ENCODE data around the gene NRG2.

DNA sequence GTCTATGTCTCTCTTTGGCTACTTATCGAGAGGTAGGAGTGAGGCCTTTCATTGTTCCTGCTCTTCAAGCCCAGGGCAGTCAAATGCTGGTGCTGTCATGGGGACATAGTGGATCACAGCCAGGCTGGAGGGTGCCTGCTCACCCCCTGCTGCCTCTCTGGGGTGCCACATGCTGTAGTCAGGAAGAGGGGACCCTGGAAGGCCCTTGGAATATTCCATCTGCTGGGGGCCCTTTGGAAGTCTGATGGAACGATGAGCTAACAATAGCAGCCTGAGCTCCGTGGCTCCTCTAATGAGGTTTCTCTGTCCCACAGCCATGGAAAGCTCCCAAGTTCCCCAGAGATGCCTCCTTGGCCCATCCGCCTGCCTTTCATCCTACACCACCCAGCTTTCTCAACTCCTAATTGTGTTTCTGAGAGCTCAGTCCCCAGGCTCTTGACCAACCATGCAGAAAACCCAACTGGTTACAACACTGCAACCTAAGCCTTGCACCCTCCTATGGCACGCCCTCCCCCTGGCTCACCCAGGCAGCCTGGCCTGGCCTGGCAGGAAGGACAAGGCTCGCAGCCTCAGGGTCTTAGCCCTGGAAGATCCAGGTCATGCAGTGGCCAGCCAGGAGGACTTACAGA is 91.7 kb downstream of the NRG2 start:
- TF ChIP-seq, protein P1, sequence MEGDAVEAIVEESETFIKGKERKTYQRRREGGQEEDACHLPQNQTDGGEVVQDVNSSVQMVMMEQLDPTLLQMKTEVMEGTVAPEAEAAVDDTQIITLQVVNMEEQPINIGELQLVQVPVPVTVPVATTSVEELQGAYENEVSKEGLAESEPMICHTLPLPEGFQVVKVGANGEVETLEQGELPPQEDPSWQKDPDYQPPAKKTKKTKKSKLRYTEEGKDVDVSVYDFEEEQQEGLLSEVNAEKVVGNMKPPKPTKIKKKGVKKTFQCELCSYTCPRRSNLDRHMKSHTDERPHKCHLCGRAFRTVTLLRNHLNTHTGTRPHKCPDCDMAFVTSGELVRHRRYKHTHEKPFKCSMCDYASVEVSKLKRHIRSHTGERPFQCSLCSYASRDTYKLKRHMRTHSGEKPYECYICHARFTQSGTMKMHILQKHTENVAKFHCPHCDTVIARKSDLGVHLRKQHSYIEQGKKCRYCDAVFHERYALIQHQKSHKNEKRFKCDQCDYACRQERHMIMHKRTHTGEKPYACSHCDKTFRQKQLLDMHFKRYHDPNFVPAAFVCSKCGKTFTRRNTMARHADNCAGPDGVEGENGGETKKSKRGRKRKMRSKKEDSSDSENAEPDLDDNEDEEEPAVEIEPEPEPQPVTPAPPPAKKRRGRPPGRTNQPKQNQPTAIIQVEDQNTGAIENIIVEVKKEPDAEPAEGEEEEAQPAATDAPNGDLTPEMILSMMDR (IDR thresholded peaks at IDR 0.05; ENCODE audit: insufficient read depth, low read length), result no peak
- TF ChIP-seq POLR2AphosphoS5 (IDR thresholded peaks at IDR 0.05; ENCODE audit: low read depth) (no peak), GABPA (IDR thresholded peaks at IDR 0.05; ENCODE audit: low read depth) (no peak), SPI1 (IDR thresholded peaks at IDR 0.05; ENCODE audit: borderline replicate concordance, low read depth) (no peak)
- TF ChIP-seq, protein P2, sequence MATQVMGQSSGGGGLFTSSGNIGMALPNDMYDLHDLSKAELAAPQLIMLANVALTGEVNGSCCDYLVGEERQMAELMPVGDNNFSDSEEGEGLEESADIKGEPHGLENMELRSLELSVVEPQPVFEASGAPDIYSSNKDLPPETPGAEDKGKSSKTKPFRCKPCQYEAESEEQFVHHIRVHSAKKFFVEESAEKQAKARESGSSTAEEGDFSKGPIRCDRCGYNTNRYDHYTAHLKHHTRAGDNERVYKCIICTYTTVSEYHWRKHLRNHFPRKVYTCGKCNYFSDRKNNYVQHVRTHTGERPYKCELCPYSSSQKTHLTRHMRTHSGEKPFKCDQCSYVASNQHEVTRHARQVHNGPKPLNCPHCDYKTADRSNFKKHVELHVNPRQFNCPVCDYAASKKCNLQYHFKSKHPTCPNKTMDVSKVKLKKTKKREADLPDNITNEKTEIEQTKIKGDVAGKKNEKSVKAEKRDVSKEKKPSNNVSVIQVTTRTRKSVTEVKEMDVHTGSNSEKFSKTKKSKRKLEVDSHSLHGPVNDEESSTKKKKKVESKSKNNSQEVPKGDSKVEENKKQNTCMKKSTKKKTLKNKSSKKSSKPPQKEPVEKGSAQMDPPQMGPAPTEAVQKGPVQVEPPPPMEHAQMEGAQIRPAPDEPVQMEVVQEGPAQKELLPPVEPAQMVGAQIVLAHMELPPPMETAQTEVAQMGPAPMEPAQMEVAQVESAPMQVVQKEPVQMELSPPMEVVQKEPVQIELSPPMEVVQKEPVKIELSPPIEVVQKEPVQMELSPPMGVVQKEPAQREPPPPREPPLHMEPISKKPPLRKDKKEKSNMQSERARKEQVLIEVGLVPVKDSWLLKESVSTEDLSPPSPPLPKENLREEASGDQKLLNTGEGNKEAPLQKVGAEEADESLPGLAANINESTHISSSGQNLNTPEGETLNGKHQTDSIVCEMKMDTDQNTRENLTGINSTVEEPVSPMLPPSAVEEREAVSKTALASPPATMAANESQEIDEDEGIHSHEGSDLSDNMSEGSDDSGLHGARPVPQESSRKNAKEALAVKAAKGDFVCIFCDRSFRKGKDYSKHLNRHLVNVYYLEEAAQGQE (IDR thresholded peaks at IDR 0.05; ENCODE audit: insufficient replicate concordance, low read depth), result no peak

All from HL-60 (cell line).